Urothelium cell line (cell line): Measurements from ENCODE around the gene SERINC2.
"Not testable (repeated sequence)": the region's sequence is repeated elsewhere in the genome, so short reads cannot be mapped to it uniquely, and the experiment has no call there.

ENCODE experiments used
- DNase-seq: peaks from one replicate; pipeline ENCODE4 v3.0.0; 2011; ENCODE audit warnings: low spot score, mixed read lengths
- FAIRE-seq: peaks from 2 replicates; lab custom pipeline; 2011; peaks lifted over from hg19 to GRCh38; lab: Jason Lieb, UNC

Gene SERINC2

DNA sequence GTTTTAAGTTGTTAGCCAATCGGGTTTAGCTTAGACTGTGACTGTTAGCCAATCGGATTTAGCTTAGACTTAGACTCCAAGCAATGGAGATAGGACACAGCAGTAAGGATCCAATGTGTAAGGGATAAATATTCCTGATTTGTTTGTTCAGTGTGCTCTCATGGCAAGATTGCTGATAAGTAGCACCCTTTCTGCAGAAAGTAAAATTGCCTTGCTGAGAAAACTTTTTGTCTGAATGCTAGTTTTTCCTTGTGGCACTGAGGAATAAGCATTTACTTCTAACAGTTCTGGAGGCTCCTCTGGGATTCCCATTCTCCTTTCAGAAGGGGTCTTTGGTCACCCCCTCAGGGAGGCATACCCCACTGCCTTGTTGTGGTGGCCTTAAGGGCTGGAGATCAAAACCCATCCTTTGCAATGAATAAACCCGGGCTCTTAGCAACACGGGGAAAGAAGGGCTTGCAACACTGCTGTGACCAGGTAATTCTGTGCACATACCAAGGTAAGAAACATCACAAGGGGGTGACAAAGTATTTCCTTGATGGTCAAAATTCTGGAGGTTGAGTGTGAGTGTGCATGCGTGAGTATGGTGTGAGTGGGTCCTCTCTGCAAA lies 45.4 kb downstream of the SERINC2 start:
- DNase-seq = no peak
- no peak for FAIRE-seq

- FAIRE-seq (no peak), DNase-seq (no peak)
Measured at GRCh38 chr1:31460027-31460426, 47.0 kb downstream of the SERINC2 start.

- no peak for FAIRE-seq
- no peak for DNase-seq
Measured at GRCh38 chr1:31467005-31467674, 54.1 kb downstream of the SERINC2 start.

DNA sequence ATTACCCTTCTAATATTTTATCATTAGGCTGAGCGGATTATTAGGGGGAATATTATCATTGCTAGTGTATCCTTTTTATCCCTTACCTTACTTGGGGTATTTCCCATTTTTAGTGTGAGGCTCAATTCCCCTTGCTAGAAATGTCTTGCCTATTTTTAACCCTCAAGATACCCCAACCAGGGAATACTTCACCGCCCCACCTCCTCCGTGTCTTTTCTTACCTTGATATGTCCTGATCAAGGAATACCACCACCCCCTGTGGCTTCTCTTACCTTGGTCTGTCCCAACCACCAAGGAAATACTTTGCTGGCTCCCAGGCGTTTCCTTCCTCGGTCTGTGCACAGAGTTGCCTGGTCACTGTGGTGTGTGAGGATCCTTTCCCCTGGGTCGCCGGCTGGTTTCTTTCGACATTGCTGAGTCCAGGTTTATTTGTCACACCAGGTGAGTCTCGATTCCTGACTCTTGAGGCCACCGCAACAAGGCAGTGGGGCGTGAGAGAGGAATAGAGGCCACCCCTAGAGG lies 57.8 kb downstream of the SERINC2 start:
- FAIRE-seq (no peak), DNase-seq (no peak)

- FAIRE-seq = peak; percentile 53
- DNase-seq = not testable (repeated sequence)
Measured at GRCh38 chr1:31471452-31472313, 58.7 kb downstream of the SERINC2 start.

DNA sequence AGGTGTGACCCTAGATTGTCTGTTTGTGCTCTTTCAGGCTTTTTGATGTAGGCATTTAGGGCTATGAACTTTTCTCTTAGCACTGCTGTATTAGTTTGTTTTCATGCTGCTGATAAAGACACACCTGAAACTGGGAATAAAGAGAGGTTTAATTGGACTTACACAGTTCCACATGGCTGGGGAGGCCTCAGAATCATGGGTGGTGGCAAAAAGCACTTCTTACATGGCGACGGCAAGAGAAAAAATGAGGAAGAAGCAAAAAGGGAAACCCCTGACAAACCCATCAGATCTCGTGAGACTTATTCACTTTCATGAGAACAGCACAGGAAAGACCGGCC lies 59.3 kb downstream of the SERINC2 start:
- not testable (repeated sequence) for FAIRE-seq, DNase-seq

DNA sequence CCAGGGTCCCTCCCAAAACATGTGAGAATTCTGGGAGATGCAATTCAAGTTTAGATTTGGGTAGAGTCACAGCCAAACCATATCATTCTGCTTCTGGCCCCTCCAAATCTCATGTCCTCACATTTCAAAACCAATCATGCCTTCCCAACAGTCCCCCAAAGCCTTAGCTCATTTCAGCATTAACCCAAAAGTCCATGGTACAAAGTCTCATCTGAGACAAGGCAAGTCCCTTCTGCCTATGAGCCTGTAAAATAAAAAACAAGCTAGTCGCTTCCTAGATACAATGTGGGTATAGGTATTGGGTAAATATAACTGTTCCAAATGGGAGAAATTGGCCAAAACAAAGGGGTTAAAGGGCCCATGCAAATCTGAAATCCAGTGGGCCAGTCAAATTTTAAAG lies 59.7 kb downstream of the SERINC2 start:
- not testable (repeated sequence) for FAIRE-seq, DNase-seq

GRCh38 chr1:31473508-31473907 lies 60.5 kb downstream of the SERINC2 start:
- DNase-seq, FAIRE-seq: not testable (repeated sequence)

GRCh38 chr1:31474567-31474966 lies 61.6 kb downstream of the SERINC2 start:
- not testable (repeated sequence) for DNase-seq, FAIRE-seq

DNA sequence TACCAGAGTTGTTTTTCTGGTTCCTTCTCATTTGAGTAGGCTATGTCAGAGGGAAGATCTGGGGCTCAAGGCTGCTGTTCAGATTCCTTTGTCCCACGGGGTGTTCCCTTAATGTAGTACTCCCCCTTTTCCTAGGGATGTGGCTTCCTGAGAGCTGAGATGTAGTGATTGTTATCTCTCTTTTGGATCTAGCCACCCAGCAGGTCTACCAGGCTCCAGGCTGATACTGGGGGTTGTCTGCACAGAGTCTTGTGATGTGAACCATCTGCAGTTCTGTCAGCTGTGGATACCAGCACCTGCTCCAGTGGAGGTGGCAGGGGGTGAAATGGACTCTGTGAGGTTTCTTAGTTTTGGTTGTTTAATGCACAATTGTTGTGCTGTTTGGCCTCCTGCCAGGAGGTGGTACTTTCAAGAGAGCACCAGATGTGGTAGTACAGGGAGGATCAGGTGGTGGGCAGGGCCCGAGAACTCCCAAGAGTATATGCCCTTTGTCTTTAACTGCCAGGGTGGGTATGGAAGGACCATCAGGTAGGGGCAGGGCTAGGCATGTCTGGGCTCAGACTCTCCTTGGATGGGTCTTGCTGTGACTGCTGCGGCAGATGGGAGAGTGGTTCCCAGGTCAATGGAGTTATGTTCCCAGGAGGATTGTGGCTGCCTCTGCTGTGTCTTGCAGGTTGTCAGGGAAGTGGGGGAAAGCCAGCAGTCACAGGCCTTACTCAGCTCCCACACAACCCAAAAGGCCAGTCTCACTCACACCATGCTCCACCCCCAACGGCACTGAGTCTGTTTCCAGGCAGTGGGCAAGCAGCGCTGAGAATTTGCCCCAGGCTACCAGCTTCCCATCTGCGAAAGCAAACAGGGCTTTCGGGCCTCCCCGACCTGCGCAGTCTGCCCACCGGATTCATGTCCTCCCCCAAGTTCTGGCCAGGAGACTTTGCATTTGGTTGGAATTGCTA lies 64.2 kb downstream of the SERINC2 start:
- no peak for FAIRE-seq
- DNase-seq = no peak

DNA sequence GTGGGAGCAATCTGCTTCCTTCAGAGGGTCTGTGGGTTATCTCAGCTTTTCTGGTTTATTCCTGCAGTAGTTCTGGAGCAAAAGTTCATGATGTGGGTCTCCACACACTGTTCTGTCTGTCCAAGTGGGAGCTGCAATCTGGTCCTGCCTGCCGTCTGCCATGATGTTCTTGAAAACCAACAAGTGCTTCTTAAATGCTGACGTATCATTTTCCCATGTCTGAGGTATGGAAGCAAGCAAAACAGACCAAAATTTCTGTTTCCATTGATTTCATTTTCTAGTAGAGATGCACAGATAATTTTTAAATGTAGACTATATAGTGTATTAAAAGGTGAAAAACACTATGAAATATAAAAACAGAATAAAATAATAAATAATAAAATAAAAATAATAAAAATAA lies 65.2 kb downstream of the SERINC2 start:
- DNase-seq (no peak), FAIRE-seq (no peak)

DNA sequence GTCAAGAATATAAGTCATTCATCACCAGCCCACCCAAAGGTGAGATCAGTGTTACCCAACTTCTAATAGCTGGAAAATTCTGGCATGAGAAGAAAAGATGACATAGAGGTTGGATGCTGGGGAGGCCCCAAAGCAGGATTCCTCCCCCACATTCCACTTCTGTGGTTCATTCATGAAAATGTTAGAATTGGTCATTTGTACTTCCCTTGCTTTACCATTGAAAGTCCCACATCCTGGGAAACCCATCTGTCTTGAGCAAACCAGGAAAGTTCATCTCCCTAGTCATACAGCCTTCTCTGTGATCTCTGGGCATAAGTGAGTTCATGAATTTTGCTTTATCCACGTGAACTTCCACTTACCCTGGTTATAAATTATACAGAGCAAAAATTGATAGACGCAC lies 66.8 kb downstream of the SERINC2 start:
- FAIRE-seq (no peak), DNase-seq (no peak)

- DNase-seq, FAIRE-seq: not testable (repeated sequence)
Measured at GRCh38 chr1:31480426-31480825, 67.4 kb downstream of the SERINC2 start.

- no peak for DNase-seq
- FAIRE-seq = no peak
Measured at GRCh38 chr1:31482482-31483011, 69.5 kb downstream of the SERINC2 start.

DNA sequence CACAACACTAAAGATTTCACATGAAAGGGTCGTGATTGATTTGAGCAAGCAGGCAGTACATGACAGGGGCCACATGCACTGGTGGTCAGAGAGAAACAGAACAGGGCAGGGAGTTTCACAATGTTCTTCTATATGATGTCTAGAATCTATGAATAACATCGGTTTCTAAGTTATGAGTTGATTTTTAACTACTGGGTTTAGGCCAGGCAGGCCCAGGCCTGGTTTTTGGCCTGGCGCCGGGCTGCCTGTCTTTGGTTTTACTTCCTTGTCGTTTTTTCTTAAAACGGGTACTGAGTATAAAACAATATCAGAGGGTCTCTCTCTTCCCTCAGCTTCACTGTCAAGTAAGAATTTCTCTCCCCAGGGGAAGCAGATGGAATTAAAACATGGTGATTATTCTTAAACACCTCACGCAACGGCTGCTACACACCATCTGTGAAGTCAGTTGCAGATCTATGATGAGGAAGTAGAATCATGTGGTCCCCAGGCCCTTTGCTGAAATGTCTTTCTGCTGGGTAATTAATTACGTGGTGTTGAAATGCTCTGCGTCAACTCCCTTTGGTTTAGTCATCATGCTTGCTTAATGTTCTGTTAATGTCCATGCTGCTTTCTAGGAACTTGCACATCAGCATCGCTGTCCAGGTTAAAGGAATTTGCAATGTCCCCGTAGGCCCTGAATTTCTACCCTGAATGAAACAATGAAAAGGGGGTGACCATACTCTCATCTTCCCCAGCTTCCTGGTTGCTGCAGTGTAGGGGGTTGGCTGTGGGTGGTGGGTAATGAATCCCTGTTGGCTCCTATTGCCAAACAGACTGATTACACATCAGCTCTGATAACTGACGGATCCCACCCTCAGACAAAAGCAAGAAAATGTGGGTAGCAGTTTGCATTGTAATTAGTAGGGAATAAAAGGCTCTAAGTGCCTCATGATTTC lies 70.3 kb downstream of the SERINC2 start:
- DNase-seq (no peak), FAIRE-seq (no peak)
